G401.6 (cell line): Measurements from ENCODE around the gene MYL5.
"Not testable (repeated sequence)": the region's sequence is repeated elsewhere in the genome, so short reads cannot be mapped to it uniquely, and the experiment has no call there.

Experiments used
- FAIRE-seq: peaks from 2 replicates; lab custom pipeline; 2012; peaks lifted over from hg19 to GRCh38; lab: Jason Lieb, UNC

MYL5 gene

GRCh38 chr4:687048-687970 is 13.0 kb downstream of the MYL5 start:
- FAIRE-seq: no peak

GRCh38 chr4:687971-688853 is 13.9 kb downstream of the MYL5 start:
- FAIRE-seq: no peak

- no peak for FAIRE-seq
Observed at GRCh38 chr4:688854-689681, 14.7 kb downstream of the MYL5 start, which contains the start of gene SLC49A3. SLC49A3 (minus strand) TSS chr4:689151; CDS start chr4:689127, 24 bp downstream.

GRCh38 chr4:689723-690122 is 15.4 kb downstream of the MYL5 start:
- no peak for FAIRE-seq

- FAIRE-seq: no peak
Observed at GRCh38 chr4:692771-693554, 18.6 kb downstream of the MYL5 start.

GRCh38 chr4:694341-694940 is 20.1 kb downstream of the MYL5 start:
- not testable (repeated sequence) for FAIRE-seq

- no peak for FAIRE-seq
Observed at GRCh38 chr4:699816-700580, 25.7 kb downstream of the MYL5 start.

GRCh38 chr4:700587-701264 is 26.4 kb downstream of the MYL5 start:
- no peak for FAIRE-seq

GRCh38 chr4:702618-703048 is 28.3 kb downstream of the MYL5 start:
- FAIRE-seq: no peak

- no peak for FAIRE-seq
Observed at GRCh38 chr4:703336-704197, 29.2 kb downstream of the MYL5 start.

GRCh38 chr4:704198-704891 is 30.0 kb downstream of the MYL5 start:
- FAIRE-seq: no peak

GRCh38 chr4:704971-705277 is 30.6 kb downstream of the MYL5 start:
- no peak for FAIRE-seq

GRCh38 chr4:705278-706082 is 31.1 kb downstream of the MYL5 start, which contains the start of gene PCGF3:
PCGF3 (plus strand) TSS chr4:705832; CDS start chr4:733681, 27,849 bp downstream.
- FAIRE-seq: no peak

- not testable (repeated sequence) for FAIRE-seq
Observed at GRCh38 chr4:706083-706633, 31.8 kb downstream of the MYL5 start.

- FAIRE-seq: no peak
Observed at GRCh38 chr4:706834-707598, 32.7 kb downstream of the MYL5 start.
